Neural crest cell (in vitro differentiated cells): Measurements from ENCODE around the gene PLEKHA5. TPM values are rescaled to one million over a fixed set of nuclear protein-coding genes. Genes with fewer than 3 reads are reported as not detected.

ENCODE experiments used
- DNase-seq: peaks from one replicate; pipeline ENCODE4 v3.0.0; 2021; ENCODE audit warnings: low read depth, mixed read lengths, low spot score
- H3K27ac Mint-ChIP-seq: one replicate; pipeline ENCODE4 v1.8.0; 2021; ENCODE audit warnings: mild to moderate bottlenecking, mixed read lengths; ENCODE audit not compliant: unreplicated experiment
- H3K27me3 Mint-ChIP-seq: 2 replicates; pipeline ENCODE4 v1.8.0; 2021; ENCODE audit warnings: low read depth, mild to moderate bottlenecking, mixed read lengths
- H3K36me3 Mint-ChIP-seq: 2 replicates; pipeline ENCODE4 v1.8.0; 2021; ENCODE audit warnings: low read depth, mild to moderate bottlenecking, mixed read lengths
- H3K4me1 Mint-ChIP-seq: 2 replicates; pipeline ENCODE4 v1.8.0; 2021; ENCODE audit warnings: mixed read lengths
- H3K4me3 Mint-ChIP-seq: one replicate; pipeline ENCODE4 v1.8.0; 2021; ENCODE audit warnings: mild to moderate bottlenecking, mixed read lengths
- H3K9me3 Mint-ChIP-seq: 2 replicates; pipeline ENCODE4 v1.8.0; 2021; ENCODE audit warnings: mixed read lengths
- CTCF ChIP-seq: fragments of 200-600 bp; sonication (generic); conservative IDR thresholded peaks from 2 replicates; pipeline ENCODE4 v1.5.0; 2021; ENCODE audit warnings: antibody characterized with exemption, mild to moderate bottlenecking
- total RNA-seq: library from RNA; stranded (reverse); gene quantifications from 2 replicates; pipeline ENCODE4 v1.2.1, GENCODE V29; 2021

PLEKHA5 gene
- total RNA-seq, 1 donor from 2014 or later = 39.2 TPM

GRCh38 chr12:19402211-19402610 lies 272.7 kb downstream of the PLEKHA5 start:
- no peaks in the 10 kb centered on the region for H3K4me1 Mint-ChIP-seq
- H3K27ac Mint-ChIP-seq = no peak overlapping the region
- no peak for TF ChIP-seq CTCF
- H3K36me3 Mint-ChIP-seq = no peaks in the 10 kb centered on the region
- no peak for DNase-seq
- H3K9me3 Mint-ChIP-seq = no peaks in the 10 kb centered on the region
- H3K4me3 Mint-ChIP-seq = no peak overlapping the region
- H3K27me3 Mint-ChIP-seq = no peaks in the 10 kb centered on the region

- Mint-ChIP-seq H3K27ac (peak overlapping the region; percentile 71), H3K27me3 (no peaks in the 10 kb centered on the region), H3K4me3 (no peak overlapping the region), H3K36me3 (no peaks in the 10 kb centered on the region), H3K4me1 (no peaks in the 10 kb centered on the region), H3K9me3 (no peaks in the 10 kb centered on the region)
- no peak for TF ChIP-seq CTCF
- DNase-seq = no peak
Observed at GRCh38 chr12:19402743-19403431, 273.4 kb downstream of the PLEKHA5 start.

GRCh38 chr12:19404242-19404880 lies 274.8 kb downstream of the PLEKHA5 start:
- Mint-ChIP-seq H3K4me1 (peaks cover 2% of the 10 kb centered on the region), H3K27me3 (no peaks in the 10 kb centered on the region), H3K9me3 (no peaks in the 10 kb centered on the region), H3K4me3 (no peak overlapping the region), H3K27ac (peak overlapping the region; percentile 27), H3K36me3 (no peaks in the 10 kb centered on the region)
- no peak for DNase-seq
- TF ChIP-seq CTCF = no peak

GRCh38 chr12:19409376-19409775 lies 279.8 kb downstream of the PLEKHA5 start:
- no peaks in the 10 kb centered on the region for H3K9me3 Mint-ChIP-seq

GRCh38 chr12:19410211-19410610 lies 280.7 kb downstream of the PLEKHA5 start:
- Mint-ChIP-seq H3K9me3 (no peaks in the 10 kb centered on the region), H3K4me1 (peaks cover 10% of the 10 kb centered on the region), H3K36me3 (no peaks in the 10 kb centered on the region), H3K27me3 (no peaks in the 10 kb centered on the region), H3K4me3 (no peak overlapping the region), H3K27ac (no peak overlapping the region)
- TF ChIP-seq CTCF = no peak
- DNase-seq = no peak

More at GRCh38 chr12:19409376-19409775, 279.8 kb downstream of the PLEKHA5 start:
- H3K36me3 Mint-ChIP-seq = no peaks in the 10 kb centered on the region
- no peak overlapping the region for H3K4me3 Mint-ChIP-seq
- no peak for DNase-seq
- H3K27ac Mint-ChIP-seq = no peak overlapping the region
- H3K27me3 Mint-ChIP-seq = no peaks in the 10 kb centered on the region
- peaks cover 10% of the 10 kb centered on the region for H3K4me1 Mint-ChIP-seq
- no peak for TF ChIP-seq CTCF
